ENCODE measurements around the gene SEMA3C. TPM values are rescaled to one million over a fixed set of nuclear protein-coding genes. Genes with fewer than 3 reads are reported as not detected.

SEMA3C gene
- total RNA-seq, 2 donors from 2014 or later: 0.09 to 0.15 TPM

DNA sequence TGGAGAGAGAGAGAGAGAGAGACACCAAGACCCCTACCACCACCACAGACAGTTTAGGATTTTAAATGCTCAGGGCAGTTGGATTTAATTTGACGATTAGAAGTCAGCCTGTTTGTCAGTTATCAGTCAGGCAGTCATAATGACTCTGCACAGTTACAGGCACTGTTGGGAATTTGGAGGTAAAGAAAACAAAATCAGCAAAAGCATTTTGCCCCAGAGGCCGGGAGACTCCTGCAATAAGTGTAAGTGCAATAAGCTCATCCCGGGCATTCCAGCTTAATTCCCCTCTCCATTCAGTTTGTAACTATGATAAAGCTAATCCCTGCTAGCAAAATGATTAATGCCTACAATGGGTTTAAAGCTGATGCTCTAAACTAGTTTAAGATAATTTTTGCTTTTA, 13.5 kb downstream of the SEMA3C start:
- no peaks in the 10 kb centered on the region for H3K27me3 ChIP-seq (ENCODE audit: control insufficient read depth, insufficient read depth, low read length, poor library complexity, severe bottlenecking)
- 80 to 90% methylated on average over 2 to 3 of the region's 3 CpGs for WGBS, 2 experiments (ENCODE audit: insufficient coverage in 1 of 2, insufficient read length in 1 of 2)
- H3K9me3 ChIP-seq (ENCODE audit: control insufficient read depth, low read length): no peaks in the 10 kb centered on the region
- no peak overlapping the region for H3K4me3 ChIP-seq (ENCODE audit: low read length)
- H3K36me3 ChIP-seq (ENCODE audit: control insufficient read depth, insufficient read depth, low read length): no peaks in the 10 kb centered on the region
- no peak overlapping the region for H3K27ac ChIP-seq (ENCODE audit: low read depth, low read length)
- TF ChIP-seq, protein P1, sequence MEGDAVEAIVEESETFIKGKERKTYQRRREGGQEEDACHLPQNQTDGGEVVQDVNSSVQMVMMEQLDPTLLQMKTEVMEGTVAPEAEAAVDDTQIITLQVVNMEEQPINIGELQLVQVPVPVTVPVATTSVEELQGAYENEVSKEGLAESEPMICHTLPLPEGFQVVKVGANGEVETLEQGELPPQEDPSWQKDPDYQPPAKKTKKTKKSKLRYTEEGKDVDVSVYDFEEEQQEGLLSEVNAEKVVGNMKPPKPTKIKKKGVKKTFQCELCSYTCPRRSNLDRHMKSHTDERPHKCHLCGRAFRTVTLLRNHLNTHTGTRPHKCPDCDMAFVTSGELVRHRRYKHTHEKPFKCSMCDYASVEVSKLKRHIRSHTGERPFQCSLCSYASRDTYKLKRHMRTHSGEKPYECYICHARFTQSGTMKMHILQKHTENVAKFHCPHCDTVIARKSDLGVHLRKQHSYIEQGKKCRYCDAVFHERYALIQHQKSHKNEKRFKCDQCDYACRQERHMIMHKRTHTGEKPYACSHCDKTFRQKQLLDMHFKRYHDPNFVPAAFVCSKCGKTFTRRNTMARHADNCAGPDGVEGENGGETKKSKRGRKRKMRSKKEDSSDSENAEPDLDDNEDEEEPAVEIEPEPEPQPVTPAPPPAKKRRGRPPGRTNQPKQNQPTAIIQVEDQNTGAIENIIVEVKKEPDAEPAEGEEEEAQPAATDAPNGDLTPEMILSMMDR (conservative IDR thresholded peaks at IDR 0.05): no peak
- H3K4me1 Mint-ChIP-seq: no peaks in the 10 kb centered on the region
- DNase-seq: no peak
- H3K4me3 Mint-ChIP-seq: no peak overlapping the region
- H3K4me1 ChIP-seq (ENCODE audit: control insufficient read depth, insufficient read depth, low read length): peaks cover 4% of the 10 kb centered on the region
- H3K36me3 Mint-ChIP-seq (ENCODE audit: low read depth): no peaks in the 10 kb centered on the region
- H3K9ac ChIP-seq (ENCODE audit: extremely low read depth, low read length, poor library complexity, severe bottlenecking): no peak overlapping the region
- no peaks in the 10 kb centered on the region for H3K9me3 Mint-ChIP-seq
- H3K27ac Mint-ChIP-seq: no peak overlapping the region
- peaks cover 2% of the 10 kb centered on the region for H3K27me3 Mint-ChIP-seq (ENCODE audit: insufficient read depth)

DNA sequence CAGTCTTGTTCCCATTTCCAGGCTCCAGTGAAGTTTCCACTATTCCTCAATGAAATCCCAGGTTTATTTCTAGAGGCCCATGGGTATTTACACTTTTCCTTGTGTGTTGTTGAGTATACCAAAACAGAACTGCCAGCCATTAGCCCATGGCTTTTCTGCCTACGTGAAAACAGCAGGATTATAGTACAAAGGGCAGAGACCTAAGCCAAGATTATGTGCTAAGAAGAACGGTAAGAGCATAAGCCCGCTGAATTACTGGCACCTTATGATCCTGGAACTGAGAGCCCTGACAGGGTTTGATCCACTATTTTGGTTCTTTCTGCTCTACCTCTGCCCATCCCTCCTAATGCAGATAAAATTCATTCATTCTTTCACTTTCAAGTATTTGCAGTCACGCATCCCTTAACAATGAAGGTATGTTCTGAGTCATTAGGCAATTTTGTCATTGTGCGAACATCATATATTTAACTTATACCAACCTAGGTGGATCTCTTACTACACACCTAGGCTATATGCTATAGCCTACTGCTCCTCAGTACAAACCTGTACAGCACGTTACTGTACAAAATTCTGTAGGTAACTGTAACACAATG, 16.0 kb downstream of the SEMA3C start:
- Mint-ChIP-seq H3K9me3 (peaks cover 2% of the 10 kb centered on the region), H3K27me3 (ENCODE audit: insufficient read depth) (peaks cover 2% of the 10 kb centered on the region), H3K27ac (no peak overlapping the region), H3K4me1 (no peaks in the 10 kb centered on the region), H3K4me3 (no peak overlapping the region), H3K36me3 (ENCODE audit: low read depth) (no peaks in the 10 kb centered on the region)
- Histone ChIP-seq H3K9ac (ENCODE audit: extremely low read depth, low read length, poor library complexity, severe bottlenecking) (no peak overlapping the region), H3K27ac (ENCODE audit: low read depth, low read length) (no peak overlapping the region), H3K4me1 (ENCODE audit: control insufficient read depth, insufficient read depth, low read length) (peaks cover 4% of the 10 kb centered on the region), H3K27me3 (ENCODE audit: control insufficient read depth, insufficient read depth, low read length, poor library complexity, severe bottlenecking) (no peaks in the 10 kb centered on the region), H3K4me3 (ENCODE audit: low read length) (no peak overlapping the region), H3K36me3 (ENCODE audit: control insufficient read depth, insufficient read depth, low read length) (no peaks in the 10 kb centered on the region), H3K9me3 (ENCODE audit: control insufficient read depth, low read length) (peaks cover 11% of the 10 kb centered on the region)
- no peak for DNase-seq
- WGBS, 2 experiments (ENCODE audit: insufficient coverage in 1 of 2, insufficient read length in 1 of 2): 90 to 97% methylated on average over 5 to 6 of the region's 6 CpGs
- TF ChIP-seq, protein P1 (conservative IDR thresholded peaks at IDR 0.05): no peak

DNA sequence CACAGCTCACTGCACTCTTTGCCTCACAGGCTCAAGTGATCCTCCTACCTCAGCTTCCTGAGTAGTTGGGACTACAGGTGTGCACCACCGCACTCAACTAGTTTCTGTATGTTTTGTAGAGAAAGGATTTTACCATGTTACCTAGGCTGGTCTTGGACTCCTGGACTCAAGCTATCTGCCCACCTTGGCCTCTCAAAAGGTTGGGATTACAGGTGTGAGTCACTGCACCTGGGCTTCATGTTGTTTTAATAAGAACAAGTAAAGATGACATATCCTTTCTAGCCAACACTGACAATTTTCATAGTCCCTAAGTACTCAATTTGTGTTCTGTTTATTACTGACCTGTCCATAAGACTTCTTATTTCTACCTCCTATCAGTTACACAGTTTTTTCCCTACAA, 16.8 kb downstream of the SEMA3C start:
- Mint-ChIP-seq H3K9me3 (peaks cover 2% of the 10 kb centered on the region), H3K27me3 (ENCODE audit: insufficient read depth) (no peaks in the 10 kb centered on the region), H3K4me1 (no peaks in the 10 kb centered on the region), H3K36me3 (ENCODE audit: low read depth) (no peaks in the 10 kb centered on the region), H3K4me3 (no peak overlapping the region), H3K27ac (no peak overlapping the region)
- DNase-seq: no peak
- Histone ChIP-seq H3K36me3 (ENCODE audit: control insufficient read depth, insufficient read depth, low read length) (no peaks in the 10 kb centered on the region), H3K9me3 (ENCODE audit: control insufficient read depth, low read length) (peaks cover 11% of the 10 kb centered on the region), H3K4me1 (ENCODE audit: control insufficient read depth, insufficient read depth, low read length) (peaks cover 4% of the 10 kb centered on the region), H3K27ac (ENCODE audit: low read depth, low read length) (no peak overlapping the region), H3K27me3 (ENCODE audit: control insufficient read depth, insufficient read depth, low read length, poor library complexity, severe bottlenecking) (no peaks in the 10 kb centered on the region), H3K4me3 (ENCODE audit: low read length) (no peak overlapping the region), H3K9ac (ENCODE audit: extremely low read depth, low read length, poor library complexity, severe bottlenecking) (no peak overlapping the region)
- TF ChIP-seq, protein P1 (conservative IDR thresholded peaks at IDR 0.05): no peak
- WGBS, 2 experiments (ENCODE audit: insufficient coverage in 1 of 2, insufficient read length in 1 of 2): 92 to 100% methylated on average over 1 of the region's 1 CpG
